ENCODE measurements around the gene ABL2.

ABL2 gene

GRCh38 chr1:179095377-179095776, 134.1 kb downstream of the ABL2 start:
- no peak for DNase-seq (ENCODE audit: low read depth)
- no peak for TF ChIP-seq CTCF (conservative IDR thresholded peaks at IDR 0.05; ENCODE audit: low read depth, low read length)
- no peak overlapping the region for H3K4me3 ChIP-seq (ENCODE audit: low read length)

- H3K4me3 ChIP-seq (ENCODE audit: low read length), result no peak overlapping the region
- no peak for TF ChIP-seq CTCF (conservative IDR thresholded peaks at IDR 0.05; ENCODE audit: low read depth, low read length)
- no peak for DNase-seq (ENCODE audit: low read depth)
Measured at GRCh38 chr1:179094818-179095217, 134.7 kb downstream of the ABL2 start.

- DNase-seq (ENCODE audit: low read depth), result no peak
- TF ChIP-seq CTCF (conservative IDR thresholded peaks at IDR 0.05; ENCODE audit: low read depth, low read length), result no peak
- no peak overlapping the region for H3K4me3 ChIP-seq (ENCODE audit: low read length)
Measured at GRCh38 chr1:179092896-179093461, 136.5 kb downstream of the ABL2 start.

- no peak overlapping the region for H3K4me3 ChIP-seq (ENCODE audit: low read length)
- no peak for DNase-seq (ENCODE audit: low read depth)
- TF ChIP-seq CTCF (conservative IDR thresholded peaks at IDR 0.05; ENCODE audit: low read depth, low read length), result no peak
Measured at GRCh38 chr1:179091691-179092165, 137.7 kb downstream of the ABL2 start.

- no peak for TF ChIP-seq CTCF (conservative IDR thresholded peaks at IDR 0.05; ENCODE audit: low read depth, low read length)
- no peak overlapping the region for H3K4me3 ChIP-seq (ENCODE audit: low read length)
- no peak for DNase-seq (ENCODE audit: low read depth)
Measured at GRCh38 chr1:179090923-179091322, 138.6 kb downstream of the ABL2 start.

- DNase-seq (ENCODE audit: low read depth), result no peak
- no peak overlapping the region for H3K4me3 ChIP-seq (ENCODE audit: low read length)
- peak; percentile 26 for TF ChIP-seq CTCF (conservative IDR thresholded peaks at IDR 0.05; ENCODE audit: low read depth, low read length)
Measured at GRCh38 chr1:179090522-179090921, 139.0 kb downstream of the ABL2 start.

GRCh38 chr1:179089827-179090482, 139.5 kb downstream of the ABL2 start:
- no peak overlapping the region for H3K4me3 ChIP-seq (ENCODE audit: low read length)
- TF ChIP-seq CTCF (conservative IDR thresholded peaks at IDR 0.05; ENCODE audit: low read depth, low read length), result no peak
- DNase-seq (ENCODE audit: low read depth), result no peak
